K562 (cell line): Measurements from ENCODE around the gene NUCKS1. TPM values are rescaled to one million over a fixed set of nuclear protein-coding genes. Genes with fewer than 3 reads are reported as not detected.

Experiments used
- polyA plus RNA-seq, 8 experiments: library from polyadenylated mRNA; depleted of rRNA in 4 of 8; stranded (reverse) in 5 of 8; unstranded in 3 of 8; fragments of >200 nt; fragmentation: Nextera tagmentation in 2 of 8; fragmentation: Illumina TruSeq in 1 of 8; extraction: Ambion mirVana in 2 of 8; extraction: Trizol in 1 of 8; gene quantifications; 2 replicates each; pipeline versions ENCODE4 v1.2.1 to v1.2.3, GENCODE V29; 2011 to 2014; ENCODE audit warnings: inconsistent platforms in 1 of 8, missing spikeins in 1 of 8
- small RNA-seq: library from RNA; depleted of rRNA; stranded (forward); fragments of <200 nt; gene quantifications from one replicate; pipeline ENCODE3, GENCODE V24; 2014
- total RNA-seq, 7 experiments: library from RNA; depleted of rRNA in 6 of 7; stranded (reverse); fragments of >200 nt in 6 of 7; fragmentation: Illumina TruSeq in 2 of 7; extraction: Trizol in 2 of 7; gene quantifications; 2 replicates each; pipeline versions ENCODE4 v1.2.1 to v1.2.3, GENCODE V29; 2011 to 2021; ENCODE audit warnings: low replicate concordance in 1 of 7

NUCKS1 gene
- total and polyA plus RNA-seq, 9 of the 15 experiments (the other 6 are each of a cell fraction or from before 2014, with no cell fraction given) = 66.7 to 244 (median 149) TPM

Small RNAs within 50 kb of the gene (small RNA-seq; reads per million reads assigned to genes)
- gene RF00017 (not detected), gene RF00139 (not detected)

Other genes with a start within 250 kb of the NUCKS1 start
- gene CDK18, start 245.5 kb downstream of the NUCKS1 start, total RNA-seq (2014; rRNA removed) = 0.05 TPM in 1 of 2 replicates, not detected in the other
- 0.07 TPM in 1 of 2 replicates, not detected in the other for gene CDK18, start 245.5 kb downstream of the NUCKS1 start, total RNA-seq (2014; rRNA removed; fragmentation: Illumina TruSeq; extraction: Trizol)
- gene CDK18, start 245.5 kb downstream of the NUCKS1 start, total RNA-seq (2015; rRNA removed; fragmentation: Illumina TruSeq; extraction: Trizol) = 0.23 and 0.69 TPM in 2 replicates
- gene CDK18, start 245.5 kb downstream of the NUCKS1 start, total RNA-seq (2021) = 0.34 and 0.44 TPM in 2 replicates
- gene CDK18, start 245.5 kb downstream of the NUCKS1 start, polyA plus RNA-seq (2011; rRNA removed) = 0.17 and 0.20 TPM in 2 replicates
- 0.51 and 0.61 TPM in 2 replicates for gene CDK18, start 245.5 kb downstream of the NUCKS1 start, polyA plus RNA-seq (2014; fragmentation: Illumina TruSeq; extraction: Trizol)
- not detected for gene CDK18, start 245.5 kb downstream of the NUCKS1 start, polyA plus RNA-seq (2014; fragmentation: Nextera tagmentation; extraction: Ambion mirVana)
- gene CDK18, start 245.5 kb downstream of the NUCKS1 start, polyA plus RNA-seq (2014; rRNA removed) = 0.08 and 0.19 TPM in 2 replicates
- 4.2 and 7.4 TPM in 2 replicates for gene ELK4, start 118.2 kb downstream of the NUCKS1 start, total RNA-seq (2014; rRNA removed)
- gene ELK4, start 118.2 kb downstream of the NUCKS1 start, total RNA-seq (2014; rRNA removed; fragmentation: Illumina TruSeq; extraction: Trizol) = 15.3 and 18.5 TPM in 2 replicates
- 12.4 and 13.8 TPM in 2 replicates for gene ELK4, start 118.2 kb downstream of the NUCKS1 start, total RNA-seq (2015; rRNA removed; fragmentation: Illumina TruSeq; extraction: Trizol)
- gene ELK4, start 118.2 kb downstream of the NUCKS1 start, total RNA-seq (2021) = 21.7 and 22.2 TPM in 2 replicates
- 9.2 and 12.9 TPM in 2 replicates for gene ELK4, start 118.2 kb downstream of the NUCKS1 start, polyA plus RNA-seq (2011; rRNA removed)
- gene ELK4, start 118.2 kb downstream of the NUCKS1 start, polyA plus RNA-seq (2014; fragmentation: Illumina TruSeq; extraction: Trizol) = 8.9 and 12.9 TPM in 2 replicates
- gene ELK4, start 118.2 kb downstream of the NUCKS1 start, polyA plus RNA-seq (2014; fragmentation: Nextera tagmentation; extraction: Ambion mirVana) = 1 to 10 TPM; 2.0 to 3.1 TPM
- gene ELK4, start 118.2 kb downstream of the NUCKS1 start, polyA plus RNA-seq (2014; rRNA removed) = 7.0 and 7.3 TPM in 2 replicates
- gene SLC45A3, start 69.7 kb downstream of the NUCKS1 start, total RNA-seq (2014; rRNA removed) = 1.5 and 2.8 TPM in 2 replicates
- 0.87 and 1.1 TPM in 2 replicates for gene SLC45A3, start 69.7 kb downstream of the NUCKS1 start, total RNA-seq (2014; rRNA removed; fragmentation: Illumina TruSeq; extraction: Trizol)
- gene SLC45A3, start 69.7 kb downstream of the NUCKS1 start, total RNA-seq (2015; rRNA removed; fragmentation: Illumina TruSeq; extraction: Trizol) = 0.60 and 0.83 TPM in 2 replicates
- gene SLC45A3, start 69.7 kb downstream of the NUCKS1 start, total RNA-seq (2021) = 2.5 and 3.0 TPM in 2 replicates
- 3.3 and 3.5 TPM in 2 replicates for gene SLC45A3, start 69.7 kb downstream of the NUCKS1 start, polyA plus RNA-seq (2011; rRNA removed)
- gene SLC45A3, start 69.7 kb downstream of the NUCKS1 start, polyA plus RNA-seq (2014; fragmentation: Illumina TruSeq; extraction: Trizol) = 1.3 and 1.7 TPM in 2 replicates
- gene SLC45A3, start 69.7 kb downstream of the NUCKS1 start, polyA plus RNA-seq (2014; fragmentation: Nextera tagmentation; extraction: Ambion mirVana) = under 1 TPM; 0.06 to 0.10 TPM
- 2.4 TPM in 2 replicates for gene SLC45A3, start 69.7 kb downstream of the NUCKS1 start, polyA plus RNA-seq (2014; rRNA removed)
- gene RAB29, start 25.3 kb upstream of the NUCKS1 start, total RNA-seq (2014; rRNA removed) = 6.9 and 7.7 TPM in 2 replicates
- gene RAB29, start 25.3 kb upstream of the NUCKS1 start, total RNA-seq (2014; rRNA removed; fragmentation: Illumina TruSeq; extraction: Trizol) = 8.5 and 10.2 TPM in 2 replicates
- 9.9 and 11.5 TPM in 2 replicates for gene RAB29, start 25.3 kb upstream of the NUCKS1 start, total RNA-seq (2015; rRNA removed; fragmentation: Illumina TruSeq; extraction: Trizol)
- 7.8 and 8.0 TPM in 2 replicates for gene RAB29, start 25.3 kb upstream of the NUCKS1 start, total RNA-seq (2021)
- gene RAB29, start 25.3 kb upstream of the NUCKS1 start, polyA plus RNA-seq (2011; rRNA removed) = 9.9 and 17.6 TPM in 2 replicates
- 11.1 and 13.9 TPM in 2 replicates for gene RAB29, start 25.3 kb upstream of the NUCKS1 start, polyA plus RNA-seq (2014; fragmentation: Illumina TruSeq; extraction: Trizol)
- 1 to 10 TPM; 6.3 to 7.5 TPM for gene RAB29, start 25.3 kb upstream of the NUCKS1 start, polyA plus RNA-seq (2014; fragmentation: Nextera tagmentation; extraction: Ambion mirVana)
- 7.2 and 10.8 TPM in 2 replicates for gene RAB29, start 25.3 kb upstream of the NUCKS1 start, polyA plus RNA-seq (2014; rRNA removed)
- gene SLC41A1, start 63.0 kb upstream of the NUCKS1 start, total RNA-seq (2014; rRNA removed) = 6.8 and 7.7 TPM in 2 replicates
- 13.4 and 13.5 TPM in 2 replicates for gene SLC41A1, start 63.0 kb upstream of the NUCKS1 start, total RNA-seq (2014; rRNA removed; fragmentation: Illumina TruSeq; extraction: Trizol)
- gene SLC41A1, start 63.0 kb upstream of the NUCKS1 start, total RNA-seq (2015; rRNA removed; fragmentation: Illumina TruSeq; extraction: Trizol) = 8.0 and 8.4 TPM in 2 replicates
- 17.2 and 20.5 TPM in 2 replicates for gene SLC41A1, start 63.0 kb upstream of the NUCKS1 start, total RNA-seq (2021)
- gene SLC41A1, start 63.0 kb upstream of the NUCKS1 start, polyA plus RNA-seq (2011; rRNA removed) = 23.2 and 29.3 TPM in 2 replicates
- 21.0 and 26.8 TPM in 2 replicates for gene SLC41A1, start 63.0 kb upstream of the NUCKS1 start, polyA plus RNA-seq (2014; fragmentation: Illumina TruSeq; extraction: Trizol)
- gene SLC41A1, start 63.0 kb upstream of the NUCKS1 start, polyA plus RNA-seq (2014; fragmentation: Nextera tagmentation; extraction: Ambion mirVana) = 1 to 10 TPM; 4.1 to 5.5 TPM
- 11.4 and 12.2 TPM in 2 replicates for gene SLC41A1, start 63.0 kb upstream of the NUCKS1 start, polyA plus RNA-seq (2014; rRNA removed)
- gene PM20D1, start 100.0 kb upstream of the NUCKS1 start, total RNA-seq (2014; rRNA removed) = not detected in 2 replicates
- gene PM20D1, start 100.0 kb upstream of the NUCKS1 start, total RNA-seq (2014; rRNA removed; fragmentation: Illumina TruSeq; extraction: Trizol) = not detected in 2 replicates
- gene PM20D1, start 100.0 kb upstream of the NUCKS1 start, total RNA-seq (2015; rRNA removed; fragmentation: Illumina TruSeq; extraction: Trizol) = not detected in 2 replicates
- gene PM20D1, start 100.0 kb upstream of the NUCKS1 start, total RNA-seq (2021) = not detected in 2 replicates
- not detected in 2 replicates for gene PM20D1, start 100.0 kb upstream of the NUCKS1 start, polyA plus RNA-seq (2011; rRNA removed)
- not detected in 2 replicates for gene PM20D1, start 100.0 kb upstream of the NUCKS1 start, polyA plus RNA-seq (2014; fragmentation: Illumina TruSeq; extraction: Trizol)
- not detected for gene PM20D1, start 100.0 kb upstream of the NUCKS1 start, polyA plus RNA-seq (2014; fragmentation: Nextera tagmentation; extraction: Ambion mirVana)
- not detected in 2 replicates for gene PM20D1, start 100.0 kb upstream of the NUCKS1 start, polyA plus RNA-seq (2014; rRNA removed)
- gene SLC26A9, start 193.3 kb upstream of the NUCKS1 start, total RNA-seq (2014; rRNA removed) = not detected in 2 replicates
- not detected in 2 replicates for gene SLC26A9, start 193.3 kb upstream of the NUCKS1 start, total RNA-seq (2014; rRNA removed; fragmentation: Illumina TruSeq; extraction: Trizol)
- not detected in 2 replicates for gene SLC26A9, start 193.3 kb upstream of the NUCKS1 start, total RNA-seq (2015; rRNA removed; fragmentation: Illumina TruSeq; extraction: Trizol)
- gene SLC26A9, start 193.3 kb upstream of the NUCKS1 start, total RNA-seq (2021) = not detected in 2 replicates
- gene SLC26A9, start 193.3 kb upstream of the NUCKS1 start, polyA plus RNA-seq (2011; rRNA removed) = not detected in 2 replicates
- gene SLC26A9, start 193.3 kb upstream of the NUCKS1 start, polyA plus RNA-seq (2014; fragmentation: Illumina TruSeq; extraction: Trizol) = 0.03 TPM in 1 of 2 replicates, not detected in the other
- not detected for gene SLC26A9, start 193.3 kb upstream of the NUCKS1 start, polyA plus RNA-seq (2014; fragmentation: Nextera tagmentation; extraction: Ambion mirVana)
- not detected in 2 replicates for gene SLC26A9, start 193.3 kb upstream of the NUCKS1 start, polyA plus RNA-seq (2014; rRNA removed)